IPS-15b (cell line): Measurements from ENCODE around the gene ABHD12B.
A peak's percentile ranks its signal among the peaks of the same experiment; 100 is the strongest.
"Not testable (repeated sequence)": the region's sequence is repeated elsewhere in the genome, so short reads cannot be mapped to it uniquely, and the experiment has no call there.

Source experiments
- H3K27me3 ChIP-seq: one replicate; pipeline ENCODE4 v1.6.1; 2013; ENCODE audit warnings: low read length; ENCODE audit not compliant: control insufficient read depth, insufficient read depth
- H3K36me3 ChIP-seq: one replicate; pipeline ENCODE4 v1.6.1; 2013; ENCODE audit warnings: low read length; ENCODE audit not compliant: control insufficient read depth, insufficient read depth
- H3K4me1 ChIP-seq: one replicate; pipeline ENCODE4 v1.6.1; 2013; ENCODE audit warnings: mild to moderate bottlenecking, low read length; ENCODE audit not compliant: control insufficient read depth, insufficient read depth
- H3K4me3 ChIP-seq: one replicate; pipeline ENCODE4 v1.5.1; 2013; ENCODE audit warnings: low read depth, low read length
- H3K9ac ChIP-seq: one replicate; pipeline ENCODE4 v1.6.1; 2013; ENCODE audit warnings: low read depth, mild to moderate bottlenecking, low read length
- H3K9me3 ChIP-seq: one replicate; pipeline ENCODE4 v1.6.1; 2013; ENCODE audit warnings: mild to moderate bottlenecking, low read length; ENCODE audit not compliant: control insufficient read depth, insufficient read depth

ABHD12B gene

GRCh38 chr14:50871228-50871627 lies 625 bp upstream of the ABHD12B start:
- H3K36me3 ChIP-seq = no peaks in the 10 kb centered on the region
- H3K4me3 ChIP-seq = no peak overlapping the region
- H3K9me3 ChIP-seq = no peaks in the 10 kb centered on the region
- H3K9ac ChIP-seq = no peak overlapping the region
- peaks cover 42% of the 10 kb centered on the region for H3K27me3 ChIP-seq
- peaks cover 14% of the 10 kb centered on the region for H3K4me1 ChIP-seq

GRCh38 chr14:50874757-50875156 lies 2.9 kb downstream of the ABHD12B start:
- H3K9me3 ChIP-seq = no peaks in the 10 kb centered on the region
- H3K27me3 ChIP-seq = peaks cover 41% of the 10 kb centered on the region
- H3K36me3 ChIP-seq = no peaks in the 10 kb centered on the region
- H3K4me1 ChIP-seq = peaks cover 14% of the 10 kb centered on the region
- H3K4me3 ChIP-seq = no peak overlapping the region
- no peak overlapping the region for H3K9ac ChIP-seq

GRCh38 chr14:50875359-50876070 lies 3.7 kb downstream of the ABHD12B start:
- H3K27me3 ChIP-seq = peaks cover 34% of the 10 kb centered on the region
- no peak overlapping the region for H3K9ac ChIP-seq
- H3K36me3 ChIP-seq = no peaks in the 10 kb centered on the region
- peaks cover 14% of the 10 kb centered on the region for H3K4me1 ChIP-seq
- no peak overlapping the region for H3K4me3 ChIP-seq
- H3K9me3 ChIP-seq = no peaks in the 10 kb centered on the region

- Histone ChIP-seq H3K9me3 (no peaks in the 10 kb centered on the region), H3K4me3 (no peak overlapping the region), H3K9ac (no peak overlapping the region), H3K36me3 (no peaks in the 10 kb centered on the region), H3K27me3 (no peaks in the 10 kb centered on the region), H3K4me1 (peaks cover 15% of the 10 kb centered on the region)
These were observed 11.3 kb downstream of the ABHD12B start for GRCh38 chr14:50882932-50883826.

GRCh38 chr14:50883827-50884197 lies 12.0 kb downstream of the ABHD12B start:
- Histone ChIP-seq H3K9me3 (no peaks in the 10 kb centered on the region), H3K36me3 (no peaks in the 10 kb centered on the region), H3K4me3 (no peak overlapping the region), H3K9ac (no peak overlapping the region), H3K4me1 (peaks cover 15% of the 10 kb centered on the region), H3K27me3 (no peaks in the 10 kb centered on the region)

GRCh38 chr14:50887476-50887875 lies 15.6 kb downstream of the ABHD12B start:
- Histone ChIP-seq H3K9ac (no peak overlapping the region), H3K36me3 (no peaks in the 10 kb centered on the region), H3K4me1 (peaks cover 16% of the 10 kb centered on the region), H3K27me3 (no peaks in the 10 kb centered on the region), H3K4me3 (no peak overlapping the region), H3K9me3 (no peaks in the 10 kb centered on the region)

GRCh38 chr14:50892255-50892654 lies 20.4 kb downstream of the ABHD12B start:
- Histone ChIP-seq H3K9me3 (no peaks in the 10 kb centered on the region), H3K4me1 (peaks cover 9% of the 10 kb centered on the region), H3K27me3 (no peaks in the 10 kb centered on the region)

GRCh38 chr14:50896421-50896820 lies 24.6 kb downstream of the ABHD12B start:
- H3K27me3 ChIP-seq, H3K36me3 ChIP-seq, H3K9me3 ChIP-seq: not testable (repeated sequence)
- H3K4me3 ChIP-seq = peak overlapping the region; percentile 10
- H3K4me1 ChIP-seq = peaks cover 23% of the 10 kb centered on the region
- peak overlapping the region; percentile 66 for H3K9ac ChIP-seq

More at GRCh38 chr14:50892255-50892654, 20.4 kb downstream of the ABHD12B start:
- Histone ChIP-seq H3K36me3 (no peaks in the 10 kb centered on the region), H3K4me3 (no peak overlapping the region), H3K9ac (no peak overlapping the region)

- Histone ChIP-seq H3K4me3 (peak overlapping the region; percentile 10), H3K9ac (peak overlapping the region; percentile 66)
- not testable (repeated sequence) for H3K9me3 ChIP-seq
These were observed 25.2 kb downstream of the ABHD12B start for GRCh38 chr14:50897005-50897404.

GRCh38 chr14:50897658-50898175 lies 25.9 kb downstream of the ABHD12B start:
- Histone ChIP-seq H3K4me1 (peaks cover 16% of the 10 kb centered on the region), H3K4me3 (peak overlapping the region; percentile 14), H3K36me3 (no peaks in the 10 kb centered on the region), H3K9me3 (no peaks in the 10 kb centered on the region), H3K27me3 (no peaks in the 10 kb centered on the region), H3K9ac (no peak overlapping the region)

More at GRCh38 chr14:50897005-50897404, 25.2 kb downstream of the ABHD12B start:
- H3K36me3 ChIP-seq, H3K27me3 ChIP-seq: not testable (repeated sequence)
- peaks cover 18% of the 10 kb centered on the region for H3K4me1 ChIP-seq

GRCh38 chr14:50901361-50901760 lies 29.5 kb downstream of the ABHD12B start:
- H3K4me1 ChIP-seq = peaks cover 14% of the 10 kb centered on the region
- H3K9me3 ChIP-seq = no peaks in the 10 kb centered on the region
- H3K27me3 ChIP-seq = no peaks in the 10 kb centered on the region
- peaks cover 4% of the 10 kb centered on the region for H3K36me3 ChIP-seq
- H3K4me3 ChIP-seq = no peak overlapping the region
- H3K9ac ChIP-seq = no peak overlapping the region
